Neuron (in vitro differentiated cells): ENCODE results near the gene LARP4B.

Experiments
- H2AFZ ChIP-seq: one replicate; pipeline ENCODE4 v1.6.1; 2013; ENCODE audit warnings: low read depth, mild to moderate bottlenecking, inconsistent platforms, low read length, moderate library complexity
- H3K27me3 ChIP-seq: one replicate; pipeline ENCODE4 v1.6.1; 2013; ENCODE audit warnings: low read length; ENCODE audit not compliant: insufficient read depth
- H3K36me3 ChIP-seq: one replicate; pipeline ENCODE4 v1.6.1; 2013; ENCODE audit warnings: low read length; ENCODE audit not compliant: insufficient read depth
- H3K4me1 ChIP-seq: one replicate; pipeline ENCODE4 v1.6.1; 2013; ENCODE audit warnings: low read length; ENCODE audit not compliant: insufficient read depth
- H3K4me3 ChIP-seq: 2 replicates; pipeline ENCODE4 v1.5.1; 2013; ENCODE audit warnings: mild to moderate bottlenecking, low read length, moderate library complexity
- H3K9me3 ChIP-seq: one replicate; pipeline ENCODE4 v1.6.1; 2013; ENCODE audit warnings: low read length

The LARP4B gene

GRCh38 chr10:929960-930624 lies 1.4 kb downstream of the LARP4B start:
- Histone ChIP-seq H3K36me3 (peaks cover 13% of the 10 kb centered on the region), H3K4me1 (peaks cover 12% of the 10 kb centered on the region), H3K27me3 (no peaks in the 10 kb centered on the region), H2AFZ (no peak overlapping the region), H3K9me3 (no peaks in the 10 kb centered on the region), H3K4me3 (peak overlapping the region; percentile 67)

GRCh38 chr10:927131-927530 lies 4.4 kb downstream of the LARP4B start:
- Histone ChIP-seq H3K9me3 (no peaks in the 10 kb centered on the region), H3K27me3 (no peaks in the 10 kb centered on the region), H3K4me3 (no peak overlapping the region), H2AFZ (no peak overlapping the region), H3K36me3 (peaks cover 21% of the 10 kb centered on the region), H3K4me1 (peaks cover 12% of the 10 kb centered on the region)

- Histone ChIP-seq H3K9me3 (no peaks in the 10 kb centered on the region), H3K4me3 (no peak overlapping the region), H3K36me3 (peaks cover 21% of the 10 kb centered on the region), H3K4me1 (peaks cover 12% of the 10 kb centered on the region), H3K27me3 (no peaks in the 10 kb centered on the region), H2AFZ (no peak overlapping the region)
Measured at GRCh38 chr10:926075-926698, 5.3 kb downstream of the LARP4B start.

GRCh38 chr10:924524-924859 lies 7.0 kb downstream of the LARP4B start:
- peaks cover 22% of the 10 kb centered on the region for H3K36me3 ChIP-seq
- no peak overlapping the region for H3K4me3 ChIP-seq
- H3K4me1 ChIP-seq: peaks cover 2% of the 10 kb centered on the region

GRCh38 chr10:923844-924523 lies 7.5 kb downstream of the LARP4B start:
- Histone ChIP-seq H3K9me3 (no peaks in the 10 kb centered on the region), H3K4me3 (no peak overlapping the region), H2AFZ (no peak overlapping the region), H3K27me3 (no peaks in the 10 kb centered on the region), H3K4me1 (no peaks in the 10 kb centered on the region), H3K36me3 (peaks cover 27% of the 10 kb centered on the region)

More at GRCh38 chr10:924524-924859, 7.0 kb downstream of the LARP4B start:
- Histone ChIP-seq H2AFZ (no peak overlapping the region), H3K27me3 (no peaks in the 10 kb centered on the region), H3K9me3 (no peaks in the 10 kb centered on the region)

- Histone ChIP-seq H3K4me1 (no peaks in the 10 kb centered on the region), H3K36me3 (peaks cover 33% of the 10 kb centered on the region), H2AFZ (no peak overlapping the region), H3K27me3 (no peaks in the 10 kb centered on the region), H3K4me3 (no peak overlapping the region), H3K9me3 (peaks cover 3% of the 10 kb centered on the region)
Measured at GRCh38 chr10:921471-922414, 9.8 kb downstream of the LARP4B start.

GRCh38 chr10:920450-920849 lies 11.1 kb downstream of the LARP4B start:
- Histone ChIP-seq H3K4me1 (no peaks in the 10 kb centered on the region), H2AFZ (no peak overlapping the region), H3K36me3 (peaks cover 23% of the 10 kb centered on the region), H3K4me3 (no peak overlapping the region), H3K9me3 (peaks cover 6% of the 10 kb centered on the region), H3K27me3 (no peaks in the 10 kb centered on the region)

GRCh38 chr10:919481-919880 lies 12.0 kb downstream of the LARP4B start:
- Histone ChIP-seq H3K4me3 (no peak overlapping the region), H2AFZ (no peak overlapping the region), H3K9me3 (peaks cover 6% of the 10 kb centered on the region), H3K36me3 (peaks cover 18% of the 10 kb centered on the region), H3K4me1 (no peaks in the 10 kb centered on the region), H3K27me3 (no peaks in the 10 kb centered on the region)

- Histone ChIP-seq H3K4me3 (no peak overlapping the region), H3K36me3 (peaks cover 16% of the 10 kb centered on the region), H3K9me3 (peaks cover 6% of the 10 kb centered on the region), H3K27me3 (no peaks in the 10 kb centered on the region), H3K4me1 (no peaks in the 10 kb centered on the region), H2AFZ (no peak overlapping the region)
Measured at GRCh38 chr10:917999-918398, 13.5 kb downstream of the LARP4B start.

GRCh38 chr10:917416-917720 lies 14.1 kb downstream of the LARP4B start:
- no peak overlapping the region for H2AFZ ChIP-seq
- peaks cover 12% of the 10 kb centered on the region for H3K36me3 ChIP-seq

GRCh38 chr10:916716-917415 lies 14.6 kb downstream of the LARP4B start:
- H3K27me3 ChIP-seq: no peaks in the 10 kb centered on the region
- H2AFZ ChIP-seq: no peak overlapping the region
- no peaks in the 10 kb centered on the region for H3K4me1 ChIP-seq
- H3K36me3 ChIP-seq: peaks cover 12% of the 10 kb centered on the region
- no peak overlapping the region for H3K4me3 ChIP-seq
- H3K9me3 ChIP-seq: peaks cover 6% of the 10 kb centered on the region

More at GRCh38 chr10:917416-917720, 14.1 kb downstream of the LARP4B start:
- no peaks in the 10 kb centered on the region for H3K27me3 ChIP-seq
- no peak overlapping the region for H3K4me3 ChIP-seq
- H3K9me3 ChIP-seq: peaks cover 6% of the 10 kb centered on the region
- no peaks in the 10 kb centered on the region for H3K4me1 ChIP-seq

GRCh38 chr10:909831-910230 lies 21.7 kb downstream of the LARP4B start:
- peaks cover 23% of the 10 kb centered on the region for H3K36me3 ChIP-seq
- no peaks in the 10 kb centered on the region for H3K9me3 ChIP-seq
- H3K4me3 ChIP-seq: no peak overlapping the region
- no peaks in the 10 kb centered on the region for H3K27me3 ChIP-seq
- H3K4me1 ChIP-seq: peaks cover 12% of the 10 kb centered on the region
- H2AFZ ChIP-seq: no peak overlapping the region
